GDM1 (cell line): Measurements from ENCODE around the gene CEBPA.

Experiments used
- DNase-seq: peaks from one replicate; lab custom pipeline; 2025; lab: John Stamatoyannopoulos, UW

Gene CEBPA

DNA sequence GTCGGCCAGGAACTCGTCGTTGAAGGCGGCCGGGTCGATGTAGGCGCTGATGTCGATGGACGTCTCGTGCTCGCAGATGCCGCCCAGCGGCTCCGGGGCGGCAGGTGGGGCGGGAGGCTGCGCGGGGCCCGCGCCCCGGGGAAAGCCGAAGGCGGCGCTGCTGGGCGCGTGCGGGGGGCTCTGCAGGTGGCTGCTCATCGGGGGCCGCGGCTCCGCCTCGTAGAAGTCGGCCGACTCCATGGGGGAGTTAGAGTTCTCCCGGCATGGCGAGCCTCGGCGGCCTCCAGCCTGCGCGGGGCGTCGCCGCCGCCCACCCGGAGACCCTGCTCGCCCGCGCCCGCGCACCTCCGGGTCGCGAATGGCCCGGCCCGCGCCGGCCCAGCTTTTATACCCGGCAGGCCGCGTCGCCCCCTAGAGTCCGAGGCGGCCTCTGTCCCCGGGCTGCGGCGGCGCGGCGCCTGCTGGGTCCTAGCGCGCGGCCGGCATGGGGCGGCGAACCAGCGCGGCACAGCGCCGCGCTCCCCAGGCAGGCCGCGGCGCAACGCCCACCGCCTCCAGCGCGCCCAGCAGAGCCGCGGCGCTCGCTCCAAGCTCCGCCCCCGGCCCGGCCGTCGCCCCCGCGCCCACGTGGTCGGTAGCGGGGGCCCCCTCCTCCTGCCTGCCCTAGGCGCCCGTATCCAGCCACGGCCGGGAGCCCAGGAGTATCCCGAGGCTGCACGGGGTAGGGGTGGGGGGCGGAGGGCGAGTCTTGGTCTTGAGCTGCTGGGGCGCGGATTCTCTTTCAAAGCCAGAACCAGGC is at the start of gene CEBPA:
Gene CEBPA, minus strand, starts transcription at position 360 of the 799 bp plus-strand sequence. Its CDS starts 120 bp downstream, at position 240.
- peak; percentile 80 for DNase-seq

DNA sequence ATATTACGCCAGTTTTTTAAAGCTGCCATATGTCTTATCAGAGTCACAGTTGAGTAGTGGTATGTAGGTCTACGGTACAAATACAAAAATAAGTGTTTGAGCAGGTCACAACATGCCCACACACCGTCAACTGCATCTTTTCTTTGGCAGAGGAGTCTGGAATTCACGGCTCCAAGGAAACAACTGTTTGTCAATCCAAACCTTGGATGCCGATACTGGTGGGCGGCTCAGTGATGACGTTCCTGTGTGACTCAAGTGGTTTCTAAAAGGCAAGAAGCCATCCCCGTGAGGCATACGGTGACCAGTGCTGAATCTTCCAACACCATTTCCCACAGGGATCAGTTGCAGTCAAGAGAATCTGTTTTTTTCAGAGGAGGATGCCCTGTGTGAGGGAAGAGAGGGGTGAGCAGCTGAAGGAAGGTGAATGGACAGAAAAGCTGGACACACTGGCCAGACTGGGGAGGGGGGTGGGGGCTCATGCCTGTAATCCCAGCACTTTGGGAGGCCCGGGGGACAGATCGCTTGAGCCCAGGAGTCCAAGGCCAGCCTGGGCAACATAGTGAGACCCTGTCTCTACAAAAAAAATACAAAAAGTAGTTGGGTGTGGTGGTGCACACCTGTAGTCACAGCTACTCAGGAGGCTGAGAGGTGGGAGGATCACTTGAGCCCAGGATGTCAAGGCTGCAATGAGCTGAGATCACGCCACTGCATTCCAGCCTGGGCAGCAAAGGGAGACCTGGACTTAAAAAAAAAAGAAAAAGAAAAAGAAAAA is 48.4 kb upstream of the CEBPA start:
- DNase-seq = no peak

DNA sequence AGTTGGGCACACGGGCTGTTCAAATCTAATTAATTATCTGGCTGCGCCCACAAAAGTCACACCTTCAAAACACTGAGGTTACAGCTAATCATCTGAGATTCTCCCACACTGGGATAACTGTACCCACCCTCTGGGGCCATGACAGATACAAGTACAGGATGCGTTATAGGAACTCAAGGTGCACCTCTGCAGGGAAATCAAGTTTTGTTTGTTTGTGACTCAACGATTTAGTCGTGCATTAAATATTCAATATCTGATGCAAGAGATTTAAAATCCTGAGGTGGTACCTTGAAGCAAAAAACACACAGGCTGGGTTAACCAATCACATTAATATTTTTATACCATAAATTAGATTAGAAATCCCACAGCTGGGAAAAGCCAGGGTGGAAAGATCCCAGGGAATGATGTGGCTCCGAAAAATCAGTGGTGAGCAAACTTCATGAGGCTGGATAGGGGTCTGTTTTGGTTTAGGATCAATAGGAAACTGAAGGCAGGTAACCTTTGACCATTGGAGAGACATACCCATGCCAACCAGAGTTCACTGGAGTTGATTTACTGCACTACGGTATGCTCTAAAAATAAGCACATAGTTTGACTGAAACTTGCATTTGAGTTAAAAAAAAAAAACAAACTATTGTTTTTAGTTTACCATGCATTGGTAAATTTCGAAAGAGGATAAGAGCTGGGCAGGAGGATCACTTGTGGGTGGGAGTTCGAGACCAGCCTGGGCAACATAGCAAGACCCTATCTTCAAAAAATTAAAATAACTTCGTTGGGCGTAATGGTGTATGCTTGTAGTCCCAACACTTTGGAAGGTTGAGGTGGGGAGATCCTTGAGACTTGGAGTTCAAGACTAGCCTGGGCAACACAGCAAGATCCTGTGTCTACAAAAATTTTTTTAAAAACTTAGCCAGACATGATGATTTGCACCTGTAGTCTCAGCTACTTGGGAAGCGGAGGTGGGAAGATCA is 47.3 kb upstream of the CEBPA start:
- DNase-seq = no peak

DNA sequence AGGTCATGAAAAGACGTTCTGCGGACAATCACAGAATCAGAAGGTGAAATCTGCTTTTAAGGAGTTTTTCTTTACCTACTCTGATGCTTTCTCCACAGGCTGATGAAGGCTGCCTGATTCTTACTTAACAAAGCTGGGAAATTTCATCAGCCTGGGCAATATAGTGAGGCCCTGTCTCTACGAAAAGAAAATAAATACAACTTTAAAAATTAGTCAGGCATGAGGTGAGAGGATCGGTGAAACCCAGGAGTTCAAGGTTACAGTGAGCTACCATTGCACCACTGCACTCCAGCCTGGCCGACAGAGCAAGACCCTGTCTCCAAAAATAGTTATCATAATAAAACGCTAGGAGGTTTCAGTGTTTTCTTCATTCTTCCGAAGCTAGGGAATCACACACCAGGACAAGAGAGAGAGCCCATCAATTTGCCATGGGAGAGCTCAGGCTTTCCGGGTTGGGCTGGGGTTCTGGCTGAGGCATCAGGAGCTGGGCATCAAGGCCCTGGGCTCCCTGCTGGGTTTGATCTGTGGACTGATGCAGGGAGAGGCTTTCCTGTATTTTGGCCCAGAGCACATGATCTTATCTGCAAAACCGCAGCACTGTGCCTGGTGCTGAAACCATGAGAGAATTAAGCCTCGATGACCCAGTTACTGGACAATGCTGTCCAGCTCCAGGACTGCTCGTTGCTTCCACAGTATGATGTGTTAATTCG is 46.1 kb upstream of the CEBPA start:
- no peak for DNase-seq

DNA sequence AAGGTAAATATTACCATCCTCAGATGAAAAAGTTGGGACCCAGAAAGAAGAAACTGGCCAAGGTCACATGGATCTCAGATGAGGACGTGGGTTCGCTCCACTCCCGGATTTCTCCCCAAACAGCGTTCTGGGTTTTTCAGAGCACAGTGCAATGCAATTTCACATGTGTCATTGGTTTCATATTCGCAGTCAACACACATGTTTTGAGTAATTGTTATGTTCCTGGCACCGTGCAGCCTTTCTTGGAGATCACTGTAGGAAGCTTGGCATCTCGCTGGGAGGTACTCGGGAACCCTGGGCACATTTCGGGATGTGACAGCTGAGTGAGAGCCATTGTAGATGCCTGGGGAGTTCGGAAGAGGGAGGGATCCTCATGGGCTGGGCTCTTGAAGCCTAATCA is 45.0 kb upstream of the CEBPA start:
- DNase-seq = no peak

DNA sequence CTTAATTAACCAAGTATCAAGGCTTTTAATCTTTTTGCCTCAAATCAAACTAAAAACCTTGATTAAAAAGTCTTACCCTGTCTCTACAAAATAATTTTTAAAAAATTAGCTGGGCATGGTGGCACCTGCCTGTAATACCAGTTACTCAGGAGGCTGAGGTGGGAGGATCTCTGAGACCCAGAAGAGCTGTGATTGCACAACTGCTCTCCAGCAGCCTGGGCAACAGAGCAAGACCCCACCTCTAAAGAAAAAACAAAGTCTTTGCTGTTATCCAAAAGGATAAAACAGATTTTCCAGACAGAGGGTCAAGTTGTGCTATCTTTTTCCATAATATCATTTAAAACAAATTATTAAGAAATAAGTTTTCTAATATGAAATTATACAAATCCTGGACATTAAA is 44.3 kb upstream of the CEBPA start:
- no peak for DNase-seq

DNA sequence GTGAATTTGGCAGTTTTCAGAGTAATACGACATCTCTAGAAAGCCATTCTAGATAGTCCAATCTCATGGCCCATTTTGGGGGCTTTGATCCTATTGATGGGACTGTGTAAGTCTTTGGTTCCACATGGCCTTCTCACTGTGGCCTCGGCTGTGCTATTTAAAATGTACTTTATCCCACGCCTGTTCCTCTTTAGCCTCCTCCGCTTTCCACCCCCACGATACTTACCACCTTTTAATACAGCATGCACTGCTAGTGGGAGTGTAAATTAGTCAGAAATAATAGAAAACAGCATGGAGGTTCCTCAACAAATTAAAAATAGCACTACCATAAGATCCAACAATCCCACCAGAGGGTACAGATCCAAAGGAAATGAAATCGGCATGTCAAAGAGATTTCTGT is 42.8 kb upstream of the CEBPA start:
- no peak for DNase-seq

DNA sequence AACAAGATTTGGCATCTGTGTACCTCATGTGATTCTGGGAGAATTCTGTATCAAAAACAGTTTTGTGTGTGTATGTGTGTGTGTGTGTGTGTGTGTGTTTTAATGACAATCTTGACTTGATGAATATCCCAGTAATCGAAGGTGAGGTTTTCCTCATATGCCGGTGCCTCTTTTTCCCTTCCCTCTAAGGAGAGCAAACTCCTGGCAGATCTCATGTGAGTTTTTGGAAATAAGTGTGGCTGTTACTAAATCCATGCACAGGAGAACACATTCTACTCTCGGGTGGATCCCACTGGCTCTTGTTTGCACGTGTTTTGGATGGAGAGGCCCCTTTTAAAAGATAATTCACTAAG is 42.2 kb upstream of the CEBPA start:
- no peak for DNase-seq

DNA sequence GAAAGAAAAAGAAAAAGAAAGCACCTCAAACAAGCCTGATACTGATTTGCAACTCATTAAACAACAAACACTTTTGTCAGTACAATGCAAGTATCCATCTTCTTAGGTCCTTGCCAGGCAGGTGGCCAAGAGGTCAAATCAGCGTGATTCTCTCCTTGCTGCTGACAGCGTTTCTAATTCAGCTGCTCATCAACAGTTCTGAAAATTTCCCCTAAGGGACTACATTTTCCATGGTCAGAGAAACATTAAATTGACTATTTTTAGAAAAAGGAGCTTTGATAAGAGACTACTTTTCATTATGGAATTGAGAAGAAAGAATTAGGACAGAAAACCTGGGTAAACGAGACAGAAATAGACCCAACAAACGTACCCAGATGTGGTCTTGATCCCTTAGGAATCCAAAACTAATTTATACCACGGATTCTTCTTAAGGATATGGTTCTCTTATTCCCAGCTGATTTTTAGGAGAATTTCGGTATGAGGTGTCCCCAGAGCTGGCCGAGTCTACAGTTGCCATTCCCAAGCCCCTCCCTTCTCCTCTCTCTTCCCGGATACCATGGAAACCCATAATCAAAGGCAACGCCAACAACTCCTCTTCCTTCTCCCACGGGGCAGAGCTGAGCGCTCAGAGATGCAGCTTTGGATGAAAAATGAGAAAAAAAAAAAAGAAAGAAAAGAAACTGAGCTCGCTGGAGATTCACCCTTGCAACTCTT is 41.7 kb upstream of the CEBPA start:
- no peak for DNase-seq

DNA sequence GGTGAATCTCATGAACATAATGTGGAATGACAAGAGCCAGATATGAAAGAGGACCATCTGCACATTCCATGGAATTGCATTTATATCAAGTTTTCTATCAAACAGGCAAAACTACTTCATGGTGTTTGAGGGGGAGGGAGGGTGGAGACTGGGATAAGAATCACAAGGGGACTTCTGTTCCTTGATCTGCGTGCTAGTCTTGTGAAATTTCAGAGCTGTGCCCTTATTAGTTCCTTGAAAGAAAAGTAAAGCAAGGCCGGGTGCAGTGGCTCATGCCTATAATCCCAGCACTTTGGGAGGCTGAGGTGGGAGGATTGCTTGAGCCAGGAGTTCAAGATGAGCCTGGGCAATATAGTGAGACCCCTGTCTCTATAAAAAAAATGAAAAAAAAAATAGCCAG is 41.0 kb upstream of the CEBPA start:
- no peak for DNase-seq

DNA sequence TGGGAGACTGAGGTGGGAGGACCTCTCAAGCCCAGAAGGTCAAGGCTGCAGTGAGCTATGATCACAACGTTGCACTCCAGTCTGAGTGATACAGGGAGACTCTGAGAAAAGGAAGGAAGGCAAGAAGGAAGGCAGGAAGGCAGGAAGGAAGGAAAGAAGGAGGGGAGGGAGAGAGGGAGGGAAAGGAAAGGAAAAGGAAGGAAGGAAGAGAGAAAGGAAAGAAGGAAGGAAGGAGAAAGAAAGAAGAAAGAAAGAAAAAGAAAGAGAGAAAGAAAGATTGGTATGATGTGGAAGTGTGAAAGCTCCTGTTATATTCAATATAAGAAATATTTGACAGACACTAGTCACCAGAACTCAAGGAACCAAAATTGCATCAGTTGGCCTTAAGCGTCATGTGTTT is 38.7 kb upstream of the CEBPA start:
- no peak for DNase-seq

DNA sequence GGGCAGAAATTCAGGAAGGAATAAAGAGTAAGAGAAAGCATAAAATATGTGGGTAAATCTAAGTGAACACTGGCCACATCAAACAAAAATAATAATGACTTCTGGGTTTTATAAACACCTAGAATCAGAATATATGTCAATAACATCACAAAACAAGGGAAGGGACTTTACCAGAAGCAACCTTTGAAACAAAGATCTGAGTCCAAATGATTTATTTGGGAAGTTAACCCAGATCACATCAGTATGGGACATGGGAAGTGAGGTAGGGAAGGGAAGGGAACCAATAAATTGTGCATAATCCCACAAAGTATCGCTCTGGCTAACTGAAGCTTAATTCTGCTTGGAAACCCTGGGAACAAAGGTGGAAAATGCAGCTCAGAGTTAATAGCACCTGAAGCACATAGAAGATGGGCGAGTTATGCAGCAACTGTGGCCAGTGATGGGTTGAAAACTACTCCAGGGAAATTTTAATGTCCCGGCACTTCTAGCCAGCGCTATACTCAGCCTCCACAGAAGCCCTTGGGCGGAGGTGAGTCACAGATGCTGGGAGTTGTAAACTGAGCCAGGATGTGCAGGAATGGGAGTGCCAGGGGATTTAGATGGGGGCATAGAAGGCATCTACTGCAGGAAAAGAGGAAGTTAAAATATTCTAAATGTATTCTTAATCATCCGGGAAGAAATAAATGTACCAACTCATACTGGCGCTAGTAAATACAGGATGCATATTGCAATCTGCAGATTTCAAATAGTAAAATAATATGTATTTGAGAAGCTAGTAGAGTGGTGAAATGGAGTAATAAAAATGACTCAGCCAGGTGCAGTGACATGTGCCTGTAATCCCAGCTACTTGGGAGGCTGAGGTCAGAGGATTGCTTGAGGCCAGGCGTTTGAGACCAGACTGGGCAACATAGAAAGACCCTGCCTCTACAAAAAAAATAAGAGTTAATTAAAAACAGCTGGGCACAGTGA is 37.0 kb upstream of the CEBPA start:
- DNase-seq = no peak

DNA sequence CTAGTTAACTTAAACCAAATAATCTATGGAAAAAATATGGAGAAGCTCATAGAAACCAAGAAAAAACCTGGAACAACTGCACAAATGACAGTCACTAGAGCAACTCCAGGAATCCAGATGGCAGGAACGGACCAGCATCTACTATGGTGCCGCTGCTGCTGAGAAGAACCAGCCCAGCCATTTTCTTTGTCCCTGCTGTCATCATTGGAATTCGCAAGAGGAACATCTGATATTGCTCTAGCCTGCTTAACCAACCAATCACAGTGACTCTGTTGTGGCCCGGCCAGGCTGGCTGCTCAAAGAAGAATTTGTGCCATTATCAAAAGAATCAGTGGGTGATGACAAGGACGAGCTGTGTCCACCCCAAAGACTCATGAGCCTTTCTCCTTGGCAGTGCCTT is 33.1 kb upstream of the CEBPA start:
- no peak for DNase-seq

DNA sequence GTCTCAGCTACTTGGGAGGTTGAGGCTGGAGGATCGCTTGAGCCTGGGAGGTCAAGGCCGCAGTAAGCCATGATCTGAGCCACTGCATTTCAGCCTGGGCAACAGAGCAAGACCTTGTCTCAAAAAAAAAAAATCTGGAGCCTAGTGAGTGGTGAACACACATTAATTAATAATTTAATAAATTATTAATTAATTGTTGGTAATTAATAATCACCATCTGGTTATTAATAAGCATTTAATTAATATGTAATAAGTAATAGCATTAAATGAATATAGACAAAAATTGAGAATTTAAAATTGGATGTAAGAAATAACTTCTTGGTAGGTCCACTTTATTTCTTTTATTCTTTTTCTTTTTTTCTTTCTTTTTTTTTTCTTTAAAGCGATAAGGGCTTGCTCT is 31.9 kb upstream of the CEBPA start:
- DNase-seq = no peak

DNA sequence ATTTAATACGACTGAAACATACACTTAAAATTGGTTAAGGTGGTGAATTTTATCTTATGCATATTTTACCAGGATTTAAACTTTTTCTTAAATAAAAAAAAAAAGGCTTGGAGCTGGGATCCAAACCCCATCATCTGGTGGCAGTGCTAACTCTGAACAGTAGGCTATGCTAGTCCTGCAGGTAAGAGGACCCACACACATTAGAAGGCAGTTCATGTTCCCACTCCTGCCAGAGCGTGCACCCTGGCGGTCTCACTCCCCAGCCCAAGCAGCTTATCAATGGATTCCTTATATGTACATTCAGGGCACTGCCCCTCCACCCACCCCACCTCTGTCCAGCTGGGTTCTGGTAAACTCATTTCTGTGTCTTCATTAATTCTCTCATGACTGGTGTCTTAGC is 31.3 kb upstream of the CEBPA start:
- no peak for DNase-seq

DNA sequence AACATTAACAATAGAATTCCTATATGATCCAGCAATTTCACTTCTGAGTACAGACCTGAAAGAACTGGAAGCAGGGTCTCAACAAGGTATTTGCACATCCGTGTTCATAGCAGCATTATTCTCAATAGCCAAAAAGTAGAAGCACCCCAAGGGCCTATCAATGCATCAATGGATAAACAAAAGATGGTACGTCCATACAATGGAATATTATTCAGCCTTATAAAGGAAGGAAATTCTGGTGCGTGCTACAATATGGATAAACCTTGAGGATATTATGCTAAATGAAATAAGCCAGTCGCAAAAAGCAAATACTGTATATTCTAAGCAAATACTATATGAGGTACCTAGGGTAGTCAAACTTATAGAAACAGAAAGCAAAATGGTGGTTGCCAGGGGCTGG is 30.8 kb upstream of the CEBPA start:
- no peak for DNase-seq

DNA sequence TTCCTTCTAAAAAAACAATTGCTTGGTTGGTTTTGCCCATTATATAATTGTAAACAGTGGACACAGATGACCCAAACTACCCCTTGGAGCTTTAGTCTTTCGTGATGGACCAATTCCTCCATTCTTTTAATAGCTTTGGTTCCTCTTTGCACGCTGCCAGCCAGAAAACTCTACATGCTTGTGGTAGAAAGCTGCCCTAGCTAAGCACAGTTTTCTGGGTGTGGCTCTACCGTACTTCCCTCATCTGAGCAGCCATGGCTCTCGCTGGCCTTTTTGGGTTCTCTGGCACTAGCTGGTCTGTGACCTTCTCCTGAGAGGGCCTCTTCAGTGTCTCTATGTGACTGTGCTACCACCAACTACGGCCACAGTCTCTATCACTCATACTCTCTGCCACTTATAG is 29.9 kb upstream of the CEBPA start:
- peak; percentile 45 for DNase-seq

DNA sequence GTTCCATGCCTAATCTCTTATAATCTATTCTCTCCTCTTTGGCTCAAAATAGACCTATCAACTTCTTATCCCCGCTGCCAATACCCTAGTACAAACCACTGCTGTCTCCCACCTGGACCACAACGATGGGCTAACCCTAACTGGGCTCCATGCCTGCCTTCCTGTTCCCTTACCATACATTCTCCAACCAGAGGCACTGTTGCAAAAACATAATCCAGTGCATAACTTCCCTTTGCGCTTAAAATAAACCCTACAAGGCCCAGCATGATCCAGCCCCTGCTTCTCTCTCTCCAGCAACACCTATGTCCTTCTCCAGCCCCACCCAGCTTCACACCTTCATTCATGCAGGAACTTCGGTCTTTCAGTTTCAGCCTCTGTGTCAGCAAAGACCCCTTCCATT is 27.4 kb upstream of the CEBPA start:
- DNase-seq = no peak

DNA sequence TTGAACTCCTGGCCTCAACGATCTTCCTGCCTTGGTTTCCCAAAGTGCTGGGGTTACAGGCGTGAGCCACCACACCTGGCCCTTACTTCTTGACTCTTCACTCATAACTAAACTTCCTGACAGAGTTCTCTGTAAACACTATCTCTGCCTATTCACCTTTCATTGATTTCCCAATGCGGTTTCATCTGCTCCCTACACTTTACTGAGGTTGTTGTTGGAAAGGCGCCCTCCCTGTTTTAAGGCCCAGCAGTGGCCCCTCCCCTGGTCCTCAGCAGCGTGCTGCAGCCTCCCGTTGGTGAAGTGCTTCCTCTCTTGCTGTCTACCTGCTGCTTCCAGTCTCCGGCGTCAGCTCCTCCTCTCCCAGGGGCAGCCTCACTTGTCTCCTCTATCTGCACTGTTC is 26.7 kb upstream of the CEBPA start:
- DNase-seq = no peak

DNA sequence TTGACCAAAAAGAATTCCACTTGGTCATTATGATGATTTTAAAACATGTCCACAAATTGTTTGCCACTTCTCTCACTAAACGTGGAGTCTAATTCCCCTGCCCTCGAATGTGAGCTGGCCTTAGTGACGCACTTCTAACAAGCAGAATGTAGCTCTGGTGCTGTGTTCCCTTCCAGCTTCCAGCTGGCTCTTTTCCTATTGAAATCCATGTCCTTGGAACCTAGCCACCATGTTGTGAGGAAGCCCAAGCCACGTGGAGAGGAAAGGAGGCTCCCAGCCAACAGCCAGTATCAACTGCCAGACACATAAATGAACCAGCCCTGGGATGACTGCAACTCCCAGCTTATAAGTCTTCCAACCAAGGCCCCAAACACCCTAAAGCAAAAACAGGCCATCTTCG is 23.6 kb upstream of the CEBPA start:
- no peak for DNase-seq
